ENCODE results near the gene TMEM45A. TPM values are rescaled to one million over a fixed set of nuclear protein-coding genes. Genes with fewer than 3 reads are reported as not detected.
A peak's percentile ranks its signal among the peaks of the same experiment; 100 is the strongest.
"Not testable (repeated sequence)": the region's sequence is repeated elsewhere in the genome, so short reads cannot be mapped to it uniquely, and the experiment has no call there.

The TMEM45A gene
- total RNA-seq, 1 donor from 2014 or later = 178 TPM

DNA sequence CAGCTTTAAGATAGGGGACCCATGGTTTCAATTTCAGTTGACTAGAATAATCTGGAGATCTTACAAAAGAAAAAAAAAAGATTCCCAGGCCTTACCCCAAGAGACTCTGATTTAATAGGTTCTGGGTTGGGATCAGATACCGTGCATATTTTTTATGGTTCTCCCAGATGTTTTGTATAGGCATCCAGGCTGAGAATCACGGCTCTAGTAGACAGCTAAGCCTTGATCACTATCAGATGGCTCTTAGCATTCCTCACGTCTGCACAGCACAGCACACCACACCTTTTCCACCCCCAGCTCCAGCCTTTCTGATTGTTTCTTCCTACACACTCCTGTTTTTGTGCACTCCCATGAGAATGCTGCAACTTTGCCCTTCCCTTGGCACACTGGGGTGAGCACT lies 40.8 kb downstream of the TMEM45A start:
- peak; percentile 56 for DNase-seq (ENCODE audit: low spot score)

DNA sequence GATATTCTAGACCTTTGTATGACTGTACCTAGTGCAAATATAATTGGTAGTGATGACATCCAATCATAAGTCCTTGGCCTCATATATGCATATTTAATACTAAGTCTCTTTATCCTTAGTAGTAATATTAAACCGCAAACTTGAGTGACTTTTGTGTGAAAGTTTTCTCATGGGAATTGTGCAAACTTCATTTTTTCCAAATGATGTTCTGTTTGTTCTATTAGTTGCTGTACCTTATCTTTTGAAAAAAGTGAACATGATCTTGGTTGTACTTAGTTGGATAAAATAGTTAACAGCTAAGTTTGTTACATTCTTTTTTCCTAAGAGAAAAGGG lies 43.2 kb downstream of the TMEM45A start:
- DNase-seq (ENCODE audit: low spot score) = no peak

DNA sequence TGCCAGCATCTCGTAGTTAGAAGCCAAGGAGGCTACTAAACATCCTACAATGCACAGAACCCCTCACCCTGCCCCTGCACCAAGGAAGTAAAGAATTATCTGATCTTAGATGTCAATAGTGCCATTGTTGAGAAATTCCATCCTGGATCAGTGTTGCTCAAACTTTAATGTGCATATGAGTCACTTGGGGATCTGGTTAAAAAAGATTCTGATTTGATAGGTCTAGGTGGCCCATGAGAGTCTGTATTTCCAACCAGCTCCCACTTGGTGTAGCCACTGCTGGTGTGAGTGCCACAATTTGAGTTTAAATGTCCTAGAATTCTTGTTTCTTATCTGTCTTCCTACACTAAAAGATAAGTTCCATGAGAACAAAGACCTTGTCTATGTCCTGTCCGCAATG lies 43.7 kb downstream of the TMEM45A start:
- DNase-seq (ENCODE audit: low spot score) = no peak

DNA sequence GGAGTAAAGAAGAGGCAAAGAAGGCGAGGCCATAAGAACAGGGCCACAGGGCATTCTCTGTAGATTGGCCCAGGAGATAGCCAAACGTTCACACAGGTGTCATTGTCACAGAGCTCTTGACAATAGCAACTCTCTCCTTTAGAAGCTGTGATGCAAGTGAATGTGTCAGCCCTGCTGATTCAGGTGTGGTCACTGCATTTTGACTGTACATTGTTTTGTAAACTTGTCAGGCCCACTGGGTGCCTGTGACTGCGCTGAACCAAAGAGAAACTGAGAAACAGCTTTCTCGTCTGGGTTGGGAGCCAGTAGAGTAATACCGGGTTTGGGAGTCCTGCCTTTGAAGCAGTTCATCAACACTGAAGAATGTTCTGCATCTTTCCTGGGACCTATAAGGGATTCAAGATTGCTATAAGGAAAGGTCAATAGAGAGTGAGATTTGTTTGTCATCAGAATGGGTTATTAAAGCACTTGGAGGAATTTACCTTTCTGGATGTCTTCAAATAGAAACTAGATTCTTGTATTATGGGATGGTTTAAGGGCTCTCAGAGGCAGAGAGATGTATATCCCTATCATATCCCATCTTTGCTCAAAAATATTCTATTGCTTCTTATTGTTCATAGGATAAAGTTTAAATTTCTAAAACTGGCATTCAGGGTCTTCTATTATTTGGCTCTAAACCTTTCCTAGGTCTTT lies 45.4 kb downstream of the TMEM45A start:
- DNase-seq (ENCODE audit: low spot score) = no peak

DNA sequence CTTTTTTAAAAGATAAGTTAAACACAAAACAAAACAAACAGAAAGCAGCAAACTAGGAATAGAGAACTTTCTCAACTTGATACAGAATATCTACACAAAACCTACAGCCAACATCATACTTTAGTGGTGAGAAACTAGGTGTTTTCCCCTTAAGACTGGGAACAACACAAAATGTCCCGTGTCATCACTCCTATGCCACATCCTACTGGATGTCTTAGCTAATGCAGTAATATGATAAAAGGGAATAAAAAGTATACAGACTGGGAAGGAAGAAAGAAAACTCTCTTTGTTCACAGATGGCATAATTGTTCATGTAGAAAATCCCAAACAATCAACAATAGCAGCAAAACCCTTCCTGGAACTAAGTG lies 45.9 kb downstream of the TMEM45A start:
- no peak for DNase-seq (ENCODE audit: low spot score)

DNA sequence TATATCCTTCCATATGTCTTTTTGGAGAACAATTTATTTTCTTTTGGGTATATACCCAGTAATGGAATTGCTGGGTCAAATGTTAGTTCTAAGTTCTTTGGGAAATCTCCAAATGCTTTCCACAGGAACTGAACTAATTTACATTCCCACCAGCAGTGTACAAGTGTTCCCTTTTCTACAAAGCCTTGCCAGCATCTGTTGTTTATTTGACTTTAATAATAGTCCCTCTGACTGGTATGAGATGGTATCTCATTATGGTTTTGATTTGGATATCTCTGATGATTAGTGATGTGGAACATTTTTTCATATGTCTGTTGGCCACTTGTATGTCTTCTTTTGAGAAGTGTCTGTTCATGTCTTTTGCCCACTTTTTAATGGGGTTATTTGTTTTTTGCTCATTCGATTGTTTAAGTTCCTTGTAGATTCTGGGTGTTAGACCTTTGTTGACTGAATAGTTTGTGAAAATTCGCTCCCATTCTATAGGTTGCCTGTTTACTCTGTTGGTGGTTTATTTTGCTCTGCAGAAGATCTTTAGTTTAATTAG lies 48.4 kb downstream of the TMEM45A start:
- DNase-seq (ENCODE audit: low spot score) = no peak

DNA sequence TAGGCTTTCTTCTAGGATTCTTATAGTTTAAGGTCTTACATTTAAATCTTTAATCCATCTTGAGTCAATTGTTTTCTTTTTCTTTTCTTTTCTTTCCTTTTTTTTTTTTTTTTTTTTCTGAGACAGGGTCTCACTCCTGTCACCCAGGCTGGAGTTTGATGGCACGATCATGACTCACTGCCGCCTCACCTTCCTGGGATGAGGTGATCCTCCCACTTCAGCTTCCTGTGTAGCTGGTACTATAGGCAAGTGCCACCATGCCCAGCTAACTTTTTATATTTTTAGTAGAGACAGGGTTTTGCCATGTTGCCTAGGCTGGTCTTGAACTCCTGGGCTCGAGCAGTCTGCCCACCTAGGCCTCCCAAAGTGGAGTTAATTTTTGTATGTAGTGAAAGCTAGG lies 49.0 kb downstream of the TMEM45A start:
- DNase-seq (ENCODE audit: low spot score) = not testable (repeated sequence)

DNA sequence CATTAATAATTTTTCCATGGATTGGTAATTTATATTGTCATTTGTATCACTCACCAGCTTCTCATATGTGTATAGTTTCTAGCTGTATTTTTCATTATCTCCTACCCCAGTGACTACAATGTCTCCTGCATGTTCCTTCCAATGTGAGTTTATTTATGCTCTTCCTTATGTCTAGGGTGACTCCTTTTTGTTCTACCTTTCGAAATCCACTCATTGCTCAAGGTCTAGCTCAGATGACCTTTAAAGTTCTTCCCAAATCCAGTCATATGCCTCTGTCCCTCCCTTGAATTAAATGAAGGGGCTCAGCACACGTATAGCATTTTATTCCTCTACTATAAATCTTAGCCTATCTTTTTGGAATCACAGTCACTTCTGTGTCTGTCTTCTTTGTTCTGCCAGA lies 53.0 kb downstream of the TMEM45A start:
- no peak for DNase-seq (ENCODE audit: low spot score)

DNA sequence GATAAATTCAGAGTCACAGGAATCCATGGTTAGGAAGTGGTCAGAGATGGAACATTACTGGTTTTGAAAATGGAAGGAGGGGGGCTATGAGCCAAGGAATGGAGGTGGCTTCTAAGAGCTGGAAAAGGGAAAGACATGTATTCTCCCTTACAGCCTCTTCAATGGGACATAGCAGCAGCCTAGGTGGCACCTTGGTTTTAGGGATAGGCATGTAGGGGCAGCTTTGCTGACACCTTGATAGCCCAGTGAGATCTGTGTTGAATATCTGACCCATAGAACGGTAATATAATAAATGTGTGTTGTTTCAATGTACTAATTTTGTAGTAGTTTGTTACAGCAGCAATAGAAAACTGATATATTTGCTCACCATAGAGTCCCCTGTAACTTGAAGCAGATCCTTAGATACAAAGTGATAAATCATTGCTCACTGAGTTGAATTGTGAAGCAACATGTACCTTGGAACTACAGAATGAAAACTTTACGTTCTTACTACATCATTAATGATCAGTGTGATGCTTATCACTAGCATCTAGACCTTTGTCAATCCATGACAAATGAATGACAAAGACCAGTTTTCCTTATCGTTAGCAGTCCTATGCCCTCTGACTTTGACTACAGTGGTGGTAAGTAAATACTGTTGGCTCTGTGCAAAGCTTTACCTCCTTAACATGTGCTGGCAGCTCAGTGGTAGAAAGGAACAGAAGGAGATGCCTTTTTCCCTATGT lies 53.8 kb downstream of the TMEM45A start:
- DNase-seq (ENCODE audit: low spot score) = no peak

DNA sequence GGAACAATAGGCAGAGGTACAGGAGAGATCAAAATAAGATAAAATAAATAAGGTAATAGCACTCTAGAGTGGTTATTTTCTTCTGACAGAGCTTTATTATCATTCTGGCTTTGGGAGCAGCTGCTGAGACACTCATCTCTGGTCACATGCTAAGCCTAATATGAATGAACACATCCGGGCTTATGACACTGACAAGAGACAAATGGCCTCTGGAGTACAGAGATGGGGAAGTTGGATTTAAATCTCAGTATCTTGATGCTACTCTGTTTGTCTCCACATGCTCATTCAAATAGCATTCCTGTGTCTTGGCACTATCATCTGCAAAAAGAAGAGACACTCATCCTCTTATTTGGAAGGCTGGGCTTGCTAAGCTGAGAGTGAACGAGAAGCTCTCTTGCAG lies 55.6 kb downstream of the TMEM45A start:
- DNase-seq (ENCODE audit: low spot score) = peak; percentile 84

DNA sequence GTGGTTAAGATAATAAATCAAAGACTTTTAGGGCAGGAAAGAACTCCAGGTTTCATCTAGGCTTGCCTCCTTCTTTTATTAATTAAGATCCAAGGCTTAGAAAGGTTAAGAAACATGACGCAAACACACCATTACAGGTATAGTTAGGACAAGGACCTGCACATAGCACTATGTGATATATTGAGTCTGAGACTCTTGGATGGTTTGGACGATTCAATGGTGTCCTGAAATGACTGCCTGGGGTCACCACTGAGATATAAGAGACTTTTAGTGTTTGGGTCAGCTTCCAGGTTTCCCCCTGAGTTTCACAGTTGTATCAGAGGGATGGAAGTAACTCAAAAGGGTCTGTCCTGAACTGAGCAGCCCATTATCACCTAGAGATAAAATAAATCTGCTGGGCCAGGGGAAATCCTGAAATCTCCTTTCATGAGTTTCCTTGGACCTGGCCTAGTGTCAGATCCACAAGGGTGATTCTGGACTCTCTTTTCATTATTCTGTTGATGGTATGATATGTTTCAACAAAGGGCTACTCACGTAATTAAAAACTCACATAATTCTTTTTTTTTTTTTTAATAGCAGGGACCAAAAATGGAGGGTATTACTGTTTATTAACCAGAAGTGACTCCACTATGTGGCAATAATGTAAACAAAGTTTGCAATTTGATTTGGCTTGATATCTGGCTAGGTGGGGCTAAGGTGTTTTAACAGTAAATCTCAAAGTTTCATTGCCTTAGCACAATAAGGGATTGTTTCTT lies 61.4 kb downstream of the TMEM45A start:
- no peak for DNase-seq (ENCODE audit: low spot score)

DNA sequence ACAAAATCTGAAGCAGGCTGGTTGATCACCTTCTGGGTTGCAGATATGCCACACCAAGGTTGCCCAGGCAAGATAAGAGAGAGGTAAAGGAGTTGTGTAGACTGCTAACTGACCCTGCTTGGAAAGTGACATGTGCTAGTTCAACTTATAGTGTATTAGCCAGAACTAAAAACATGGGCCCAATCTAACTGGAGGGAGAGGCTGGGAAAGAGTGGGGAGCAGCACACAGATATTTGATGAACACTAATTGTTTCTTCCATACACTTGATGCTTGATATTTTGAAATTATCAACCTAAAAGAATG lies 61.9 kb downstream of the TMEM45A start:
- no peak for DNase-seq (ENCODE audit: low spot score)

DNA sequence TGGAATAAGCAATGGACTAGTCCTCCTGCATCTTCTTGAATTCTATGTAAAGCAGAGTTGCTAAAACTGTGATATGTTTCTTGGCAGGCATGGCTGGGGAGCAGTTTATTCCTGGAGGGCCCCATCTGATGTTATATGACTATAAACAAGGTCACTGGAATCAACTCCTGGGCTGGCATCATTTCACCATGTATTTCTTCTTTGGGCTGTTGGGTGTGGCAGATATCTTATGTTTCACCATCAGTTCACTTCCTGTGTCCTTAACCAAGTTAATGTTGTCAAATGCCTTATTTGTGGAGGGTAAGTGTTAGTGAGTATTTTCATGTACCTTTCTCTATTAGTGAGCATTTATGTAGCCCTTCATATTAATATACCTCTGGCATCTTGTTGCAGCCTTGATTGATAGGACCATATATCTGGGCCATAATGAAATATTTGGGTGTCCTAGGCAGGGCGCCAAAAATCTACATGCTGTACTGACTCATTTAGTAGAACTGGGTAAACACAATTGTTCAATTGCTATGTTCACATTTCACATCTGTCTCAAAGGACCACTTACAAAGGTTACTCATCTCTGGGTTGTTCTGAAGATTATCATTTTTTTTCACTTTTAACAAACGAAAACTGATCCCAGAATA lies 64.4 kb downstream of the TMEM45A start:
- DNase-seq (ENCODE audit: low spot score) = no peak

DNA sequence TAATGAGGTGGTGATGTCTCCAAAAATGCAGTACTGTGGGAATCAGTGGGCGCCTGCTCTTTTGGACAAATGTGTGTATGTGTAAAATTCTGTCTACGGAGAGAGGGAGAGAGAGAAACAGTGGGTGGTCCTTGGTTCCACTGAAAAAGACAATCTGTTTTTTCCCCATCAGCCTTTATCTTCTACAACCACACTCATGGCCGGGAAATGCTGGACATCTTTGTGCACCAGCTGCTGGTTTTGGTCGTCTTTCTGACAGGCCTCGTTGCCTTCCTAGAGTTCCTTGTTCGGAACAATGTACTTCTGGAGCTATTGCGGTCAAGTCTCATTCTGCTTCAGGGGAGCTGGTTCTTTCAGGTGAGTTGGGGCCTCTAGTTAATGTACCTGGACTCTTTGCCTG lies 65.8 kb downstream of the TMEM45A start:
- no peak for DNase-seq (ENCODE audit: low spot score)

DNA sequence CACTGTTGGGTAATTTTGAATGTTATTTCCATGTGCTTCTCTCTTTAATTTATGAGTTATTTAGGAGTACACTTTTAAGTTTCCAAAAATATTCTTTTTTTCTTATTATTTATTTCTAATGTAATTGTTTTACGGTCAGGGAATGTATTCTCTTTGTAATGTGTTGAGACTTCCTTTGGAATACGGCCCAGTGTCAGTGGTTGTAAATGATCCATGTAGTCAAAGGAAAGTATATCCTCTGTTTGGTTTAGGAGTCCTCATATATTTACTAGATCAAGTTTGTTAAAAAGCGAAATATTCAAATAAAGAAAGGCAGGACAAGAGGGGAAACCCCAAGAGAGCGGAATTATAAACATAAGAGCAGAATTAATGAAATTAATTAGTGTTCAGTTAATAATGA lies 68.0 kb downstream of the TMEM45A start:
- no peak for DNase-seq (ENCODE audit: low spot score)

DNA sequence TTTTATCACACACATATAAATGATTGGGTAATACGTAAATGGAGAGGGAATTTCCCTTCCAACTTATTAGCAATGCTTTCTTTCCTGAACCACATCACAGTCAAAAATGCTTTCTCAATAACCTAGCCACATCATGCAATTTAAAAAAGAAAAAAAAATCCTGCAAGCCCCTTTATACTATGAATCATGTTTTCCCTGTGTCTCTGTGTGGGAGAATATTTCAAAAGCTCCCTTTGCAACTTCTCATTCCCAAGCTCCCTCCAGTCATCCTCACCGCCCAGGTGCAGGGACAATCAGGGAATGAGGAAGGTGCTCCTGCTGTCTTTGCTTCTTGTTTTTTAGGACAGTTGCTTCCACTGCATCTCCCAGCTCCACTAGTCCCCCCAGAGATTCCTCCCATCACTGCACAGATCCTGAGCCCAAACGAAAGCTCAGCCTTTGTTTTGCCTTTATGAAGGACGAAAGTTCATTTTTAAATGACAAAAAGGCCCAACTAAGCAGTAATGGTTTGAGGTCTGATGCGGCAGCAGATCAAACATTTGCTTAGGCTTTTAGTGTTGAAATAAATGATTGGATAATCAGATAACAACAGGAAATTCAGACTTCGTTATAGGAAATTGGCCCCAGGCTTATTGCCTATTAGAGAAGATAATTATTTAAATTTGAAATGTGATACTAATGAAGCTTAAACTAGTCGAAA lies 69.2 kb downstream of the TMEM45A start:
- DNase-seq (ENCODE audit: low spot score) = no peak

DNA sequence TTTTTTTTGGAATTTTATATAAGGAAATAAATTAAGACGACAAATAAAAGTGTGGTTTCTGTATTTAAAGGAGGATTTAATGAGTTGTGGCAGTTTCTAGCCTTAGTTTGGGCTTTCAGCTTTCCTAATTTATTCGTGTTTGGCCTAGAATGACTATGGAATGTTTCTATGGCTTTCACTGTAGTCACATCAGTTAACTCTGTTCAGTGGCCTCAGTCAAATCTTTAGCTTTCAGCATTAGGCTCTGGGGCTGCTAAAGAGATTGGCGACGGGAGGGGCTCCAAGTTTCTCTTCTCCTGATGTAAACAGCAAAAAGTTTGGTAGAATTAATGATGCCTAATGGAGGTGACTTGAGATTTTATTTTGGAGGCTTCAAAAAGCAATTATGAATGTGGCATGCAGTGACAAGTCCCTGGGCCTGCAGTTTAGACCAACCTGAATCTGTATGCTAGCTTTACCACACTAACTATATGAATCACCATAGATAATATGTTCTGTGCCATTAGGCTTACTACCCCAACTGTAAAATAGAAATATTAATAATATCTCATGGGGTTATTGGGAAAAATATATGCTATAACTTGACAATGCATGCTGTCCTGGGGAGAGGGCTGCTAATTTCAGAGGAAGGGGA lies 69.9 kb downstream of the TMEM45A start:
- no peak for DNase-seq (ENCODE audit: low spot score)

DNA sequence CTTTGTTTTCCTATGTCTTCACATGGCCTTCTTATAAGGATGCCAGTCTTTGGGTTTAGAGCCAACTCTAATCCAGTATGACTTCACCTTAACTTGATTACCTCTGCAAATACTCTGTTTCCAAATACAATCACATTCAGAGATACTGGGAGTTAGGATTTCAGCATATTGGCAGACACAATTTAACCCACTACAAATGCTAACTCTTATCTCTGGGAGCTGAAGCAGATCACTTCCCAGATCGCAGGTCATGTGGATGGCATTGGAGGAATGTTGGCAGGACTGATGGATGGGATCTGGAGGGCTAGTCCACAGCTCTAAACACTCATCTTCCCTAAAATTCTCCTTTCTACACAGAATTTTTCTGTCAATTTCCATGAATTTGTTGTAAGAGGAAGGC lies 70.8 kb downstream of the TMEM45A start:
- peak; percentile 24 for DNase-seq (ENCODE audit: low spot score)

DNA sequence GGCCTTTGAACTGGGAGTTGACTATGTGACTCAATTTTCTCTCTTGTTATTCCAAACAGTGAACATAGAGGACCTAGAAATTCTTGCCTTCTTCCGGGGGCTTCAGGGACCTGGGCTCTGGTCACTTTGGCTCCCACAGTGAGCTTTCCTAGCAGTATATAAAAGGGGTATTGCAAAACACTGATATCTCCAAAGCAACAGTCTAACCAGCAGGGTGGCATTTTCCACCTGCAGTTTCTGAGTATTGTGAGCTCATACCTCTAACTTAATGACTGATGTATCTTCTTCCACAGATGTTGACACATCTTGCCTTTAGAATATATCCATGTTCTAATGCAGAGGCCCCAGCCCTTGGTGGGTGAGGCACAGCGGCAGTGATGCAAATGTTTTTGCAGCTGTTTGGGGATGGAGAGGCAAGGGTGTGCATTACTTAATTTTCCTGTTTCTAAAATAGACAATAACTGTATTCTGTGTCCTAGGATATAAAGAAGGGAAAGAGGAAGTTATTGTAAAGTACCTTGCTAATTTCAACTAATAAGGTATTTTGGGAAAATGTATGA lies 71.3 kb downstream of the TMEM45A start:
- no peak for DNase-seq (ENCODE audit: low spot score)

DNA sequence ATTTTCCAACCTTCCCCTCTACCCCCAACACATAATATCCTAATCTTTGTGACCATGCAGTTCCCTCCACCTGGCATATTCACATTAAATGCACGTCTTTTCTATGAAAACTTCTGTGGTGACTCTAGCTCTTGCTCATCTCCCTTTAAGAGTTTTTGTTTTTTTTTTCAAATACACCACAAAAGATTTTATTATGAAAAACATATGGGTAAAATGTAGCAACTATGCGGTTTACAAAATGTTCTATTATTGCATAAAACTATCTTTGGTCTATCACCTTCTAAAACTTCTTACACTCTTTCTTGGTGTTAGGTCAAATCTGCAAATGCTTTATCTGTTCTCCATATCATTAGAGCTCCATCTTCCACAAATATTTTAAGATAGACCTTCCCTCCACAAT lies 78.4 kb downstream of the TMEM45A start:
- no peak for DNase-seq (ENCODE audit: low spot score)

DNA sequence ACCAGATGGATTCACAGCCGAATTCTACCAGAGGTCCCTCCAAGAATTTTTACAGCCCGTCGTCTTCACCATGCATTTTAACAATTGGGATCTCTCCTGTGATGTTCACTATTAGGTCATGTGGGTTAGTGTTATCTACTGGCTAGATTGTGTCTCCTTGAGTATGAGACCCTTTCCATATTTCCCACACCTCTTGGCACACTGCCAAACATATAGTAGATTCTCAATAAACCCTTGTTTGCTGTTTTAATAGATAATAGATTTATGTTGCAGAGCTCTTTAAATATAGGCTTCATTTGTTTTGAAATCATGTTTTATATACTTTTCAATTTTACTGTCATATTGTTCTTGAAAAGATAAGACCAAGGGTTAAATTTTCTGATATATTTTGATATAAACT lies 82.1 kb downstream of the TMEM45A start:
- DNase-seq (ENCODE audit: low spot score) = no peak

All from umbilical cord (tissue), 2 donors.